ENCODE measurements around the gene WRNIP1. TPM values are rescaled to one million over a fixed set of nuclear protein-coding genes. Genes with fewer than 3 reads are reported as not detected.
A peak's percentile ranks its signal among the peaks of the same experiment; 100 is the strongest.
"Not testable (repeated sequence)": the region's sequence is repeated elsewhere in the genome, so short reads cannot be mapped to it uniquely, and the experiment has no call there.

Gene WRNIP1
- total RNA-seq, 1 experiment from 2014 or later: 85.9 TPM

GRCh38 chr6:2762868-2763267, 2.3 kb upstream of the WRNIP1 start:
- not testable (repeated sequence) for DNase-seq (ENCODE audit: low spot score)

DNA sequence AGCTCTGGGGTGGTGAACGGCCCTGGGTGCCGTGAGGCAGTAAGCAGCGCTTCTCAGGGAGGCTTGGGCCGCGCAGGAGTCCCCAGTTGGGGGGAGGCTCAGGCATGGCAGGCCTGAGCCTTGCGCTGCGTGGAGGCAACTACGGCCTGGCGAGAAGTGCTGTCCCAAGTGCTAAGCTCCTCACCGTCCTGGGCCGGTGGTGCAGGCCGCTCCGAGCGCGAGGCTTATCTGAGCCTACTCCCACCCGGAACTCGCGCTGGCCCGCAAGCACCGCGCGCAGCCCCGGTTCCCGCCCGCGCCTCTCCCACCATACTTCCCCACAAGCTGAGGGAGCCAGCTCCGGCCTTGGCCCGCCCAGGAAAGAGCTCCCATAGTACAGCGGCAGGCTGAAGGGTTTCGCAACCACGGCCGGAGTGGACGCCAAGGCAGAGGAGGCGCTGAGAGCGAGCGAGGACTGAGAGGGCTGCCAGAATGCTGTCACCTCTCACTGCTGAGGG, 1.8 kb upstream of the WRNIP1 start:
- no peak for DNase-seq (ENCODE audit: low spot score)

DNA sequence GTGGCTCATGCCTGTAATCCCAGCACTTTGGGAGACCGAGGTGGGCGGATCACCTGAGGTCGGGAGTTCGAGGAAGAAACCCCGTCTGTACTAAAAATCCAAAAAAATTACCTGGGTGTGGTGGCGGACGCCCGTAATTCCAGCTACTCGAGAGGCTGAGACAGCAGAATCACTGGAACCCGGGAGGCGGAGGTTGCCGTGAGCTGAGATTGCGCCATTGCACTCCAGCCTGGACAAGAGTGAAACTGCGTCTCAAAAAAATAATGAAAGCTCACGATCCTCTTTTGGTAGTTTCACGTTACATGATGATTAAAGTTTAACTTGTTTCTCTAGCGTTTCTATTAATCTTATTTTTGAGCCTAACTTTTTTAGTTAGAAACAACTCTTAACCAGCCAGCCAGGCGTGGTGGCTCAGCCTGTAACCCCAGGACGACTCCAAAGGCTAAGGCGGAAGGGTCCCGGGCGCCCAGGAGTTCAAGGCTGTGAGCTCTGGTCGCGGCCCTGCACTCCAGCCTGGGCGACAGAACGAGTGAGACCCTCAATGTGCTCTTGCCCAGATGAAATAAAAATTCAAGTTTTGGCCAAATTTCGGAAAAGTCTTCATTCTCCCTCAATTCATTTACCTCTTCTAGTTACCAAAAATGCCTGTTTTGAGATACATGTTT, 1.2 kb upstream of the WRNIP1 start:
- DNase-seq (ENCODE audit: low spot score): no peak

- DNase-seq (ENCODE audit: low spot score): peak; percentile 64
These were observed 505 bp upstream of the WRNIP1 start for GRCh38 chr6:2764610-2765165.

GRCh38 chr6:2765896-2766766, 938 bp downstream of the WRNIP1 start:
- DNase-seq (ENCODE audit: low spot score): peak; percentile 4

DNA sequence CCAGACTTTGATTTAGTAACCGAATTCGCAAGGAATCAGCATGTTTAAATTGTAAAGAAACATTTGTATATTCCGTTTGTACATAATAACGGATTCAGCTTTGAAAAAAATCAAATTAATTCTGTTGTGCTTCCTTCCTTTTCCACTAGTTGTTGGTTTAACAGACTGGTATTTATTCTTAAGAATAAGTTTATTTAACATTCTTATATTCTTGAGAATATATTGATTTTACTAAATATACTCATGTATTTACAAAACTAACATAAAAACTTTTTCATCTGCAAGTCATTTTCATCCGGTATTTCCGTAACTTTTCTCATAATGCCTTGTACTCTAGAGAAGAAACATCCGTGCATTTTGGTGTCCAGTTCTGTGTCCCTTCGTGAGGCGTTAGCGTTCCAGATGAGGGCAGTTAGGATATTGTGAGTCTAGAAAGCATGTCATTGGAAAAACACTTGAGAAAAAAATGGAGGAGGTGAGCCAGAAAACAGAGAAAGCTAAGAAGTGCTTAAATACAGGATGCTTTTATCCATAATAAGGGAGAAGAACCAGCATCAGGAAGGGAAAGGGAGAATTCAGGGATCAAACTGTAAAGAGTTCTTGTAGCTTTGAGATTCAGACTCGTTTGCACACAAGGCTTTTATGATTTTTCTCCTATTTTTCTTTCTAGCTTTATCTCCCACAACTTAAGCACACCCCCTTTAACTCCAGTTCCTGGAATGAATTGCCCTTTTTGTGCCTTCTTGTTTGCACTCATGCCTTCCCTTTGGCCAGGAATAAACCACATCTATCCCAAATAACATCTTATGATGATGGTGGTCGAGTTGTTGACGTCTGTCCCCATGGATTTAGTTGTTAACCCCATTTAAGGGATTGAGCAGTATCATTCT, 1.8 kb downstream of the WRNIP1 start:
- peak; percentile 7 for DNase-seq (ENCODE audit: low spot score)

GRCh38 chr6:2767657-2768524, 2.7 kb downstream of the WRNIP1 start:
- DNase-seq (ENCODE audit: low spot score): no peak

GRCh38 chr6:2768696-2769095, 3.5 kb downstream of the WRNIP1 start:
- DNase-seq (ENCODE audit: low spot score): no peak

DNA sequence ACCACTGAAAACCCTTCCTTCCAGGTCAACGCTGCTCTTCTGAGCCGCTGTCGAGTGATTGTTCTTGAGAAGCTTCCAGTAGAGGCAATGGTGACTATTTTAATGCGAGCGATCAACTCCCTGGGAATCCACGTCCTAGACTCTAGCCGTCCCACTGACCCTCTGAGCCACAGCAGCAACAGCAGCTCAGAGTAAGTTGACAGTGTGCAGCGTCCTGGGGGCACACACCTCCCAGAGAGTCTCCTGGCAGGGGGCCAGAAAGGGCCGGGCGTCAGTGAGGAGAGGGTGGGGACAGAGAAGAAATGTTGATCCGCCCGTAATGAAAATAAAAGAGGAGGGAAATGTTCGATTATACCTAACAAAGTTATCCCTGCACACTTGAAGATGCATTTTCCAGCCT, 5.0 kb downstream of the WRNIP1 start:
- DNase-seq (ENCODE audit: low spot score): no peak

GRCh38 chr6:2771079-2771478, 5.9 kb downstream of the WRNIP1 start:
- DNase-seq (ENCODE audit: low spot score): no peak

DNA sequence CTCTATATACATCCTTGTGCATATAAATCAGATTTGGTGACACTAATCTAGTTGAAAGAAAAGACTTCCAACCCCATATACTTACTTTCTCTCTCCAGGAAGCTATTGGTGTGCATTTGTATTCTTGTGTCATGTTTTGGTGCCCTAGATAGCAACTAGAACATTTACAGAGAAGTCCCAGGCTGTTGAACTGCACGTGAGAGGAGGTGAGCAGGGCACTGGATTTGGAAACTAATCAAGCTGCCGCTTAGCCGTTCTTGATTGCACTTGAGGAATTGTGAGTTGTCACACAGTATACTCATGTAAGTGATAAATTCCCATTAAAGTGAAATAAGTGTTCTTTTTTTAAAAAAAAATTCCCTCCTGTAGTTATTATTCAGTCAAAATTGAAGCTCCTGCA, 7.6 kb downstream of the WRNIP1 start:
- no peak for DNase-seq (ENCODE audit: low spot score)

DNA sequence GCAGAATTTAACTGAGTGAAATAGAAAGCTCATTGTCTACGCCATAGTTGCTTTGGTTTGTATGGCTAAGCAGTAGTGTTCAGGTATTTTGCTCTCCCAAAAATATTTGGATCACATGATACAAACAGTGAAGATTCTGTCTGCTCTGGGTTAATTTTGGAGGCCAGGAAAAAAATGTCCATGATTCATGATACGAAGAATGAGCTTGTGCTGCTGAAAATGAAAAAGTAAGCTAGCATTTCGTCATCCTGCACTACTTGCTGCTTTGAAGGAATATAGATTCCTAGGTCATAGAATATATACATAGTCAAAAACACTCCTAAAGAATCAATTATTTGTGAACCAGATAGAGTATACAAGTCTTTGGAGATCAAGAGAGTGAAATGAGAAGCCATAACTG, 8.3 kb downstream of the WRNIP1 start:
- no peak for DNase-seq (ENCODE audit: low spot score)

- DNase-seq (ENCODE audit: low spot score): no peak
These were observed 9.8 kb downstream of the WRNIP1 start for GRCh38 chr6:2775003-2775402.

GRCh38 chr6:2777249-2777648, 12.1 kb downstream of the WRNIP1 start:
- no peak for DNase-seq (ENCODE audit: low spot score)

DNA sequence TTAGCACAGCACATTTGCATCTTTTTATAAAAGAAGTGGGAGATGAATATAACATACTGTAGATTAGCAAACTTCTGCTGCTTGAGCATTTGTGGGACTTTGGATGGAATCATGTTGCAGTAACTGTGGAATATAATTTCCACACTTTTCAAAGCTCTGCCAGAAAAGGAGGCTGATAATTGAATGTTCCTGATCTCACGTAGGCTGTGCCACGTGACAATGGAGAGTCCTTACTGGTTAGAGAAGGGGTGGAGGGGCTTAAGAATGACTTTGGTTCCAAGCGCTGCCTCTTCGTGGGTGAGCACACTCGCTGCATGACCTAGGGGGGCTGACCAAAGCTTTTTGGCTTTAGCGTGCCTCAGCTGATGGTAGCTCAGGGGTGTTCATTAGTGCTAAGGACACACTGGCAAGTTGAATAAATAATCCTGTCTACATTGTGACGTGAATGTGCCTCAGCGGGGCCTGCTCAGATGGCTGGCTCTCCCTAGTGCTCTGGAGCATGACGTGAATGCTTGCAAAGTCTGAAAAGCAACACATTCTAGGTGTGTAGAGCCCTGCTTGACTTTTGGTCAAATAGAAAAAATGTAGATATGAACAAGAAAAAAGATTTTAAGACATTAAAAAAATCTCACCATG, 15.0 kb downstream of the WRNIP1 start:
- DNase-seq (ENCODE audit: low spot score): no peak

DNA sequence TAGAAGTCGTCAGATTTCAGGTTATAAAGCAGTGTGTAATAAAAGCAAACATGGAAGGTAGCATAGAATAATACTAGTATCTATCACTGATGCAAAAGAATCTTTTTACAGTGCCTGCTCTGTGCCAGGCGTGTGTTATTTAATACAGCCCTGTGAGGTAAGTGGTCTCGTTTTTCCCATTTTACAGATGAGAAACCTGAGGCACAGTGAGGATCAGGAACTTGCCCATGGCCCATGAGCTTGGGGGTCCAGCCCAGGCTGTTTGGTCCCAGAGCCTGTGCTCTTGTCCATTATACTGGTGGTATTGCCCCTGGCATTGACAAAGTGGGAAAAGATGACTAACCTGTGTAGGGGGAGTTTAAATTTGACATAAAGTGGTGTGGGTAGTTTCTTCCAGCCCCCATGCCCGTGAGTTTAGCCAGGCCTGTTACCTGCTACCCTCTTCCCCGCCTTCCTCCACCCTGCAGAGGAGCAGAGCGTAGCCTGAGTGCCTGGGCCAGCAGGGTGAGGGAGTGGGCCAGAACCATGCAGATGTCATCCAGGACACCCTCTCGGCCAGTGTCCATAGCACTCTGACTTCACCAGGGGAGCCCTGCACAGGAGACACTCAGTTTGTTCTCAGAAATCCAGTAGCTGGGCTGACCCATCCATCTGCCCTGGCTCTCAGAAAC, 16.6 kb downstream of the WRNIP1 start:
- no peak for DNase-seq (ENCODE audit: low spot score)

DNA sequence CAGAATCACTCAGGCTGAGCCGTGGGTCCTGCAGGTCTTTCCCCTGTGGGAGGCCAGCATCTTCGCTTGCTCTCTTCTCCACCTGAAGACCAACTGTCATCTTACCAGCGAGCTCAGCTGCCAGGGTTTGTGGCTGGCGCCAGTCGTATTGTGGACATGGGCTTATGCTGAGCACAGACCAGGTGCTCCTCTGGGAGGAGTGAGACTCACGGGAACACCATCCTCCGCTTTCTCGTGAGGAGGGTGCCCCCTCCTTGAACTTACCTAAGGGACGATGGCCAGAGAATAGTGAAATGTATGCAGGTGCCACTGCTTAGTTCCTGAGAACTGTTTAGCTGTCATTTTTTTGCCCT, 17.1 kb downstream of the WRNIP1 start:
- no peak for DNase-seq (ENCODE audit: low spot score)

DNA sequence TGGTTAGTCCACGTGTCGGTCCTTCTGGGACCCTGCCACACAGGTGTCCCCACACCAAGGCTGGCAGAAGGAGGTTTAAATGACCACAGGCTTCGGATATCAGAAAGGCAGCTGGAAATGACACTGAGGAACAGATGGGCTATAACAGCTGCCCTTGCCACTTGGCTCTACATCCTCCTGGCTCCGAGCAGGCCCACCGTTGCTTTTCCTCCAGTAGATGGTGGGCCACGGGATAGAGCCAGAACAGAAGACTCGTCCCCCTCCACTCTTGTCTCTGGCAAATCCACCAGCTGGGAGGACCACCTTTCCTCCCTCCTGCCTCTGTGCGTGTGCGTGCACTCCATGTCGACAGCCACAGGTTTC, 17.6 kb downstream of the WRNIP1 start:
- no peak for DNase-seq (ENCODE audit: low spot score)

DNA sequence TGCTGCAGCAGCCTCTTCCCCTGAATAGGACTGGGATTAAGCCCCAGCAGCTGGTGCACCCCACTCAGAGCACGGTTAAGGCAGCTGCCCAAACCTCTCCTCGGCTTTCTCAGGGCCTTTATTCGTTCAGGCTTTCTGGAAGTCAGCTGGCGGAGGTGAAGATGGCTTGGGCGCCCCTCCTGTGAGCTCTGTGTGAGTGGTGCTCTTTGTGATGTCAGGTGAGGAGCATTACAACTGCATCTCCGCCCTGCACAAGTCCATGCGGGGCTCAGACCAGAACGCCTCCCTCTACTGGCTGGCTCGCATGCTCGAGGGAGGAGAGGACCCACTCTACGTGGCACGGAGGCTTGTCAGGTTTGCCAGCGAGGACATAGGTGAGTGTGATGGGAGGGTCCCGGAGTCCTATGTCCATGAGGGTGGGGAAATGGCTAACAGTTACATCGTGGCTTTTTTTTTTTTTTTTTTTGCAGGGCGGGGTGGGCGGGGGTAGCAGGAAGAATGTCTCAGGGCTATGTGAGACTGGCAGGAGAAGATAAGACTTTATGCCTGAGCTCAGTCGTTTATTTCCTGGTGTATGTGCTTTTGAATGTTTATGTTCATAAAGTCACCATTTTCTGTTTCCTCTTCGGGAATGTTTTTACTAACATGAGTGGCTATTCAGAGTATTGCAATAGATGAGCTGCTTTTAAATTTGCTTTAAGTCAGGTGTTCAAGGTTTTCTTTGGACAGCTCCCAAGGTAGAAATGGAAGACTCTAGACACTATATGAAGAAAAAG, 18.2 kb downstream of the WRNIP1 start:
- no peak for DNase-seq (ENCODE audit: low spot score)
